ENCODE results near the gene KCNJ15. TPM values are rescaled to one million over a fixed set of nuclear protein-coding genes. Genes with fewer than 3 reads are reported as not detected.

KCNJ15 gene
- total and polyA plus RNA-seq, 2 of the 13 experiments (the other 11 are each of a cell fraction or from before 2014, with no cell fraction given), result not detected

GRCh38 chr21:38297194-38297631 is 40.4 kb downstream of the KCNJ15 start:
- no peak overlapping the region for H3K4me3 ChIP-seq (replicated peaks in 1 of 3; ENCODE audit: insufficient read depth in 1 of 3, low read depth in 2 of 3, low read length in 3 of 3)
- H3K9me3 ChIP-seq (ENCODE audit: low read length), result no peaks in the 10 kb centered on the region
- ChIA-PET POLR2A (no interaction called here), CTCF (ENCODE audit: low intra/inter-chr PET ratio, low total read pairs) (no interaction called here)
- no TSS peak for BruUV-seq (replicated peaks)
- H3K79me2 ChIP-seq (ENCODE audit: insufficient read depth, low read length), result no peaks in the 10 kb centered on the region
- DNase-seq (ENCODE audit: low spot score) (no peak), ATAC-seq (no peak), FAIRE-seq (no peak)
- no peak overlapping the region for H3K4me2 ChIP-seq (ENCODE audit: low read depth, low read length)
- no peak overlapping the region for H2AFZ ChIP-seq (ENCODE audit: low read length)
- H4K20me1 ChIP-seq (ENCODE audit: insufficient read depth, low read length), result no peaks in the 10 kb centered on the region
- H3K27me3 ChIP-seq (ENCODE audit: control insufficient read depth in 1 of 2, insufficient read depth in 2 of 2, low read length in 2 of 2), result no peaks in the 10 kb centered on the region
- no peak overlapping the region for H3K9ac ChIP-seq (ENCODE audit: insufficient read depth, low read depth, low read length)
- intact Hi-C loops (cut with micrococcal nuclease; ENCODE audit: unreplicated experiment), result no loop called here
- WGBS (ENCODE audit: low lambda C conversion rate), result 29% methylated on average over 3 of the region's 3 CpGs
- TF ChIP-seq HDAC6 (IDR thresholded peaks at IDR 0.05; ENCODE audit: low read depth, low read length), result no peak
- TF ChIP-seq ZNF251 (CRISPR knock-in tag; IDR thresholded peaks at IDR 0.05), result no peak
- TF ChIP-seq, protein P1, sequence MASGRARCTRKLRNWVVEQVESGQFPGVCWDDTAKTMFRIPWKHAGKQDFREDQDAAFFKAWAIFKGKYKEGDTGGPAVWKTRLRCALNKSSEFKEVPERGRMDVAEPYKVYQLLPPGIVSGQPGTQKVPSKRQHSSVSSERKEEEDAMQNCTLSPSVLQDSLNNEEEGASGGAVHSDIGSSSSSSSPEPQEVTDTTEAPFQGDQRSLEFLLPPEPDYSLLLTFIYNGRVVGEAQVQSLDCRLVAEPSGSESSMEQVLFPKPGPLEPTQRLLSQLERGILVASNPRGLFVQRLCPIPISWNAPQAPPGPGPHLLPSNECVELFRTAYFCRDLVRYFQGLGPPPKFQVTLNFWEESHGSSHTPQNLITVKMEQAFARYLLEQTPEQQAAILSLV (CRISPR knock-in tag; IDR thresholded peaks at IDR 0.05; ENCODE audit: borderline replicate concordance), result no peak
- TF ChIP-seq REL (CRISPR knock-in tag; conservative IDR thresholded peaks at IDR 0.05), result no peak
- TF ChIP-seq MZF1 (CRISPR knock-in tag; IDR thresholded peaks at IDR 0.05; ENCODE audit: borderline replicate concordance), result no peak
- TF ChIP-seq ZNF773 (CRISPR knock-in tag; IDR thresholded peaks at IDR 0.05; ENCODE audit: borderline replicate concordance), result no peak
- no peak for TF ChIP-seq FOXP1 (IDR thresholded peaks at IDR 0.05)
- no peak for TF ChIP-seq FOXP1 (CRISPR knock-in tag; IDR thresholded peaks at IDR 0.05)
- TF ChIP-seq GPBP1L1 (CRISPR knock-in tag; IDR thresholded peaks at IDR 0.05), result no peak
- no peak for TF ChIP-seq POGZ (CRISPR knock-in tag; IDR thresholded peaks at IDR 0.05)
- TF ChIP-seq ZNF501 (CRISPR knock-in tag; IDR thresholded peaks at IDR 0.05), result no peak
- no peak for TF ChIP-seq ZBTB42 (CRISPR knock-in tag; IDR thresholded peaks at IDR 0.05)
- no peak for TF ChIP-seq NR3C1 (CRISPR knock-in tag; IDR thresholded peaks at IDR 0.05)
- no peak for TF ChIP-seq FOSL2 (CRISPR knock-in tag; IDR thresholded peaks at IDR 0.05)
- TF ChIP-seq NKX3-1 (CRISPR knock-in tag; IDR thresholded peaks at IDR 0.05), result no peak
- no peak for TF ChIP-seq SP2 (CRISPR knock-in tag; IDR thresholded peaks at IDR 0.05)
- TF ChIP-seq, protein P2, sequence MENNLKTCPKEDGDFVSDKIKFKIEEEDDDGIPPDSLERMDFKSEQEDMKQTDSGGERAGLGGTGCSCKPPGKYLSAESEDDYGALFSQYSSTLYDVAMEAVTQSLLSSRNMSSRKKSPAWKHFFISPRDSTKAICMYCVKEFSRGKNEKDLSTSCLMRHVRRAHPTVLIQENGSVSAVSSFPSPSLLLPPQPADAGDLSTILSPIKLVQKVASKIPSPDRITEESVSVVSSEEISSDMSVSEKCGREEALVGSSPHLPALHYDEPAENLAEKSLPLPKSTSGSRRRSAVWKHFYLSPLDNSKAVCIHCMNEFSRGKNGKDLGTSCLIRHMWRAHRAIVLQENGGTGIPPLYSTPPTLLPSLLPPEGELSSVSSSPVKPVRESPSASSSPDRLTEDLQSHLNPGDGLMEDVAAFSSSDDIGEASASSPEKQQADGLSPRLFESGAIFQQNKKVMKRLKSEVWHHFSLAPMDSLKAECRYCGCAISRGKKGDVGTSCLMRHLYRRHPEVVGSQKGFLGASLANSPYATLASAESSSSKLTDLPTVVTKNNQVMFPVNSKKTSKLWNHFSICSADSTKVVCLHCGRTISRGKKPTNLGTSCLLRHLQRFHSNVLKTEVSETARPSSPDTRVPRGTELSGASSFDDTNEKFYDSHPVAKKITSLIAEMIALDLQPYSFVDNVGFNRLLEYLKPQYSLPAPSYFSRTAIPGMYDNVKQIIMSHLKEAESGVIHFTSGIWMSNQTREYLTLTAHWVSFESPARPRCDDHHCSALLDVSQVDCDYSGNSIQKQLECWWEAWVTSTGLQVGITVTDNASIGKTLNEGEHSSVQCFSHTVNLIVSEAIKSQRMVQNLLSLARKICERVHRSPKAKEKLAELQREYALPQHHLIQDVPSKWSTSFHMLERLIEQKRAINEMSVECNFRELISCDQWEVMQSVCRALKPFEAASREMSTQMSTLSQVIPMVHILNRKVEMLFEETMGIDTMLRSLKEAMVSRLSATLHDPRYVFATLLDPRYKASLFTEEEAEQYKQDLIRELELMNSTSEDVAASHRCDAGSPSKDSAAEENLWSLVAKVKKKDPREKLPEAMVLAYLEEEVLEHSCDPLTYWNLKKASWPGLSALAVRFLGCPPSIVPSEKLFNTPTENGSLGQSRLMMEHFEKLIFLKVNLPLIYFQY (CRISPR knock-in tag; IDR thresholded peaks at IDR 0.05; ENCODE audit: borderline replicate concordance), result no peak
- H3K36me3 ChIP-seq (replicated peaks in 1 of 2; ENCODE audit: control insufficient read depth in 1 of 2, insufficient read depth in 2 of 2, low read length in 2 of 2), result no peaks in the 10 kb centered on the region
- no peak overlapping the region for H3K27ac ChIP-seq (ENCODE audit: extremely low read length, insufficient read depth, low read length)
- H3K4me1 ChIP-seq (ENCODE audit: insufficient read depth, low read length), result peaks cover 19% of the 10 kb centered on the region
- in situ Hi-C loops (cut with HindIII; ENCODE audit: extremely low pct_ligation_motif_present, low pct_unique_long_range_greater_than_20kb), result no loop called here
